ENCODE data around the gene VIPR1.

Gene VIPR1

GRCh38 chr3:42502429-42503250 is at the start of gene VIPR1:
Gene VIPR1 (plus strand): TSS chr3:42502643. CDS start chr3:42502736, 93 bp downstream.
- peak; percentile 0 for DNase-seq

- DNase-seq: no peak
Measured at GRCh38 chr3:42456211-42456610, 46.2 kb upstream of the VIPR1 start.

- no peak for DNase-seq
Measured at GRCh38 chr3:42459151-42459550, 43.3 kb upstream of the VIPR1 start.

GRCh38 chr3:42461762-42462161 is 40.7 kb upstream of the VIPR1 start:
- DNase-seq: no peak

- DNase-seq: no peak
Measured at GRCh38 chr3:42463093-42463492, 39.4 kb upstream of the VIPR1 start.

- DNase-seq: no peak
Measured at GRCh38 chr3:42468111-42468510, 34.3 kb upstream of the VIPR1 start.

- DNase-seq: no peak
Measured at GRCh38 chr3:42472555-42472954, 29.9 kb upstream of the VIPR1 start.

- no peak for DNase-seq
Measured at GRCh38 chr3:42473083-42473932, 29.1 kb upstream of the VIPR1 start.

- DNase-seq: no peak
Measured at GRCh38 chr3:42476225-42477125, 26.0 kb upstream of the VIPR1 start.

GRCh38 chr3:42477696-42478095 is 24.7 kb upstream of the VIPR1 start:
- no peak for DNase-seq

- no peak for DNase-seq
Measured at GRCh38 chr3:42478830-42479229, 23.6 kb upstream of the VIPR1 start.

GRCh38 chr3:42486814-42487565 is 15.5 kb upstream of the VIPR1 start:
- no peak for DNase-seq

GRCh38 chr3:42488687-42489086 is 13.8 kb upstream of the VIPR1 start:
- DNase-seq: no peak

GRCh38 chr3:42489116-42489936 is 13.1 kb upstream of the VIPR1 start:
- no peak for DNase-seq

- no peak for DNase-seq
Measured at GRCh38 chr3:42489937-42490227, 12.6 kb upstream of the VIPR1 start.

- no peak for DNase-seq
Measured at GRCh38 chr3:42490243-42490642, 12.2 kb upstream of the VIPR1 start.

GRCh38 chr3:42491881-42492507 is 10.4 kb upstream of the VIPR1 start:
- no peak for DNase-seq

- DNase-seq: no peak
Measured at GRCh38 chr3:42492508-42493080, 9.8 kb upstream of the VIPR1 start.

GRCh38 chr3:42493126-42493797 is 9.2 kb upstream of the VIPR1 start:
- DNase-seq: no peak

- no peak for DNase-seq
Measured at GRCh38 chr3:42493798-42494151, 8.7 kb upstream of the VIPR1 start.
